Stimulated activated CD8-positive, alpha-beta memory T cell treated with anti-CD3 and anti-CD28 coated beads, Interleukin-15, amount 100 ng/mL, for 4 hours (primary cell): ENCODE data around the gene CDH12.

ENCODE experiments used
- DNase-seq, 2 donors: peaks; one replicate each; pipeline ENCODE4 v3.0.0-alpha.2; 2020; ENCODE audit warnings: low read depth in 2 of 2

Gene CDH12

GRCh38 chr5:21711866-21712758, 1141.0 kb downstream of the CDH12 start:
- DNase-seq = no peak

GRCh38 chr5:21709770-21710169, 1143.4 kb downstream of the CDH12 start:
- no peak for DNase-seq

GRCh38 chr5:21704974-21705668, 1148.0 kb downstream of the CDH12 start:
- DNase-seq = no peak

- no peak for DNase-seq
These were observed 1151.8 kb downstream of the CDH12 start for GRCh38 chr5:21701317-21701716.
